Measurements from ENCODE around the gene GRIN2C. TPM values are rescaled to one million over a fixed set of nuclear protein-coding genes. Genes with fewer than 3 reads are reported as not detected.

GRIN2C gene
- total RNA-seq, 4 donors from 2014 or later = 0.17 to 2.5 (median 0.50) TPM

GRCh38 chr17:74807925-74808324 is 51.8 kb downstream of the GRIN2C start:
- H3K27ac ChIP-seq (replicated peaks in 1 of 4) = no peak overlapping the region
- no peak for DNase-seq (ENCODE audit: extremely low spot score)
- no peak overlapping the region for H3K4me3 ChIP-seq
- TF ChIP-seq POLR2AphosphoS5 (IDR thresholded peaks at IDR 0.05) (no peak), EP300 (IDR thresholded peaks at IDR 0.05) (no peak), CTCF (IDR thresholded peaks at IDR 0.05) (no peak), POLR2A (IDR thresholded peaks at IDR 0.05; ENCODE audit: low read depth) (no peak)
- peaks cover 0 to 45% (median 21%) of the 10 kb centered on the region in 4 donors for H3K36me3 ChIP-seq
- no peaks in the 10 kb centered on the region for H3K9me3 ChIP-seq
- intact Hi-C loops (cut with DNase I) = no loop called here
- H3K27me3 ChIP-seq = no peaks in the 10 kb centered on the region
- 75% methylated on average over 5 of the region's 6 CpGs for WGBS
- H3K4me1 ChIP-seq = peaks cover 5 to 21% (median 15%) of the 10 kb centered on the region in 4 donors

DNA sequence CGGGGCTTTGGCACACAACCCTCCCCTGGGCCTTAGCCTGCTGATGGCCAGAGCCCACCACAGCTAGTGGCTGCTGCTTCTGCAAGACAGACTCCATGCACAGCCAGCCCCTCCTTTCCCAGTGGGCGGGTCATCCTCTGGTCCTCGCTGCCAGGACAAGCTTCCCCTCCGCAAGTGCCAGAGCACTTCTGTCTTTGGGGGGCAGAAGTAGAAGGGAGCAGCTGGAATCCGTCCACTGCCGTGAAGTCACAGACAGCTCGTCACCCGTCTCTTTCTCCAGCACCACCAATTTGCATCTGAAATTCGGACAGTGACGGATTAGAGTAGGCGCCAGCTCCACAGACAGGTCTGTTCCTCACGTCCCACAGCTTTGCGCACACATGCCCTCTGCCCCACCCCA is 52.2 kb downstream of the GRIN2C start:
- Histone ChIP-seq H3K4me3 (no peak overlapping the region), H3K9me3 (no peaks in the 10 kb centered on the region), H3K36me3 (peaks cover 0 to 40% (median 23%) of the 10 kb centered on the region in 4 donors), H3K27me3 (no peaks in the 10 kb centered on the region), H3K4me1 (peaks cover 5 to 16% (median 11%) of the 10 kb centered on the region in 4 donors), H3K27ac (replicated peaks in 1 of 4) (no peak overlapping the region)
- no peak for TF ChIP-seq POLR2A (IDR thresholded peaks at IDR 0.05; ENCODE audit: low read depth)
- no peak for TF ChIP-seq EP300 (IDR thresholded peaks at IDR 0.05)
- no peak for TF ChIP-seq POLR2AphosphoS5 (IDR thresholded peaks at IDR 0.05)
- no peak for TF ChIP-seq CTCF (IDR thresholded peaks at IDR 0.05)
- intact Hi-C loops (cut with DNase I) = no loop called here
- no peak for DNase-seq (ENCODE audit: extremely low spot score)
- 89% methylated on average over 13 of the region's 13 CpGs for WGBS

- WGBS = 90% methylated on average over 10 of the region's 10 CpGs
- H3K4me1 ChIP-seq = peaks cover 0 to 5% (median 2%) of the 10 kb centered on the region in 4 donors
- no peak for DNase-seq (ENCODE audit: extremely low spot score)
- no peak for TF ChIP-seq CTCF (IDR thresholded peaks at IDR 0.05)
- no peak for TF ChIP-seq POLR2A (IDR thresholded peaks at IDR 0.05; ENCODE audit: low read depth)
- TF ChIP-seq POLR2AphosphoS5 (IDR thresholded peaks at IDR 0.05) = no peak
- no peak for TF ChIP-seq EP300 (IDR thresholded peaks at IDR 0.05)
- no peaks in the 10 kb centered on the region for H3K27me3 ChIP-seq
- H3K4me3 ChIP-seq = no peak overlapping the region
- H3K36me3 ChIP-seq = peaks cover 3 to 50% (median 24%) of the 10 kb centered on the region in 4 donors
- H3K9me3 ChIP-seq = no peaks in the 10 kb centered on the region
- intact Hi-C loops (cut with DNase I) = no loop called here
- H3K27ac ChIP-seq (replicated peaks in 1 of 4) = no peak overlapping the region
Observed at GRCh38 chr17:74806334-74806733, 53.4 kb downstream of the GRIN2C start.

DNA sequence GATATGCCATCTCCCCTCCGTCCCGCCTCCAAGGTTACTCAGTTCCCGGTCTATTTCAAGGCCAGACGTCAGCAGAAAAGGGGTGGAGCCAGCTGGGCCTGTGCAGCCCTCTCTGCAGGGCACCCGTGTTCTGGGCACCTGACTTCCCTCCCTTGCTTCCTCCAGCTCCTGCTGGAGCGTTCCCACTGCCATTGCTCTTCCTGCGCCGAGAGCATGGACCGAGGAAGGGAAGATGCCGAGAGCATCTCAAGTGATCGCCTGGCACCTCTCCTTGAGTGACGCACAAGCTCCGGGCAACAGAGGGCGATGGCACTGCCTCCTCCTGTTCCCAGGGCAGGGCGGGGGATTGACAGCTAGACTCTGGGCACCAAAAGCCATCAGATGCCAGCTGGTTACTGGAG is 54.1 kb downstream of the GRIN2C start:
- TF ChIP-seq CTCF (IDR thresholded peaks at IDR 0.05) = no peak
- no peak for TF ChIP-seq EP300 (IDR thresholded peaks at IDR 0.05)
- TF ChIP-seq POLR2AphosphoS5 (IDR thresholded peaks at IDR 0.05) = no peak
- no peak for TF ChIP-seq POLR2A (IDR thresholded peaks at IDR 0.05; ENCODE audit: low read depth)
- WGBS = 90% methylated on average over 15 of the region's 15 CpGs
- H3K9me3 ChIP-seq = no peaks in the 10 kb centered on the region
- peaks cover 0 to 5% (median 2%) of the 10 kb centered on the region in 4 donors for H3K4me1 ChIP-seq
- H3K27me3 ChIP-seq = no peaks in the 10 kb centered on the region
- peaks cover 9 to 58% (median 28%) of the 10 kb centered on the region in 4 donors for H3K36me3 ChIP-seq
- no peak for DNase-seq (ENCODE audit: extremely low spot score)
- no peak overlapping the region for H3K4me3 ChIP-seq
- no peak overlapping the region for H3K27ac ChIP-seq (replicated peaks in 1 of 4)
- intact Hi-C loops (cut with DNase I) = no loop called here

DNA sequence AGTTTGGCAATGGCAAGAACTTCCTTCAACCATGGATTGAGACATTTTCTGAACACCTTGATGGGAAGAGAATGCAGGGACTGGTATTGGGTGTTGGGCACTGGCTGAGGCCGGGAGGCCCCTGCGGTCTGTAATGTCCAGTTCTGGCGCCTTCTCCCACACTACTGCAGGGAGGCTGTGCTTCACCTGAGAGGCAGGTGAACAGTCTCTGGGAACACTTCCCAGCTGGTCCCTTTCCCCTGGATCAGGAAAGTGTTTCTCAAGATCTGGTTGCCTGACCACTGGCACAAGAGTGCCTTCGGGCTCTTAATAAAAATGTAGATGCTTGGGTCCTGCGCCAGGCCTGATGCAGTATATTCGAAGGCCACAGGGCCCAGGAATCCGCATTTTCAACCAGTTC is 55.0 kb downstream of the GRIN2C start:
- Histone ChIP-seq H3K4me1 (peaks cover 0 to 5% (median 2%) of the 10 kb centered on the region in 4 donors), H3K4me3 (no peak overlapping the region), H3K36me3 (peaks cover 17 to 67% (median 33%) of the 10 kb centered on the region in 4 donors), H3K9me3 (no peaks in the 10 kb centered on the region), H3K27me3 (no peaks in the 10 kb centered on the region), H3K27ac (replicated peaks in 1 of 4) (no peak overlapping the region)
- intact Hi-C loops (cut with DNase I) = no loop called here
- no peak for TF ChIP-seq POLR2AphosphoS5 (IDR thresholded peaks at IDR 0.05)
- TF ChIP-seq POLR2A (IDR thresholded peaks at IDR 0.05; ENCODE audit: low read depth) = no peak
- TF ChIP-seq EP300 (IDR thresholded peaks at IDR 0.05) = no peak
- no peak for TF ChIP-seq CTCF (IDR thresholded peaks at IDR 0.05)
- 95% methylated on average over 5 of the region's 7 CpGs for WGBS
- no peak for DNase-seq (ENCODE audit: extremely low spot score)

Measured in esophagus muscularis mucosa (tissue), 4 donors.